SIG-M5 (cell line): ENCODE results near the gene PABPC5.

Source experiments
- DNase-seq: peaks from one replicate; lab custom pipeline; 2025; lab: John Stamatoyannopoulos, UW

Gene PABPC5

DNA sequence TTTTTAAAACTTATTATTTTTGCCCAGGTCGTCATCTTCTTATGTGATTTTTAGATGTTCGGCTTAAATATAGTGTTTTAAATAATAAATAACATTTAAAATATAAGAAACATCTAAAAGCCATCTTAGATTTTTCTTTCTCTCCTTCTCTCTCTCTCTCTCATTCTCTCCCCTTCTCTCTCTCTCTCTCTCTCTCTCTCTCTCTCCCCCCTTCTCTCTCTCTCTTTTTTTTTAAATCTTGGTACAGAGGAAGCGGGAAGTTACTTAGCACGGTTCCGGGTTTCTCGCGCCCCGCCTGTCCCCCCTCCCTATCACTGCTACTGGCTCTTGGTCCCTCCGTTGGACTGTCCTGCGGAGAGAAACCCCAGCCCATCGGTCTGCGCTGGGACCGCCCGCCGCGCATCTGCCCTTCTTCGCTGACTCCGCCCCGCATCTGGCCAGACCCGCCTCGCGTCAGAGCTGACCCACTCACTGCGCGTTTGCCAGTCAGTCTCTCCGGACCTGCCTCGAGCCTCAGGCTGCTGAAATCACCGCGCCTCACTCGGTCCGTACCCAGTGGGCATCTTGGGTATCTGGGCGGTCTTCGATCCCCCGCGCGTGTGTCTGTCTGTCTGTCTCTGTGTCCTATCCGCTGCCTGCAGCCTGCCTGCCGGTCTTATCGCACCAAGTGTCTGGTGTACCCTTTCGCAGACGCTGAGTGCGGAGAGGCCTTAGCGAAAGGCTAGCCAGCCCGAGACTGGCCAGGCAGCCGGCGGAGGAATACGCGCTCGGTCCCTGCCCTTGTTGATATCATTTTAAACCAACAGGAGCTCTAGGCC, at the start of gene PABPC5:
Gene PABPC5, plus strand, starts transcription at position 489 of the 818 bp plus-strand sequence. CDS start 739 bp downstream, outside the sequence.
- no peak for DNase-seq

DNA sequence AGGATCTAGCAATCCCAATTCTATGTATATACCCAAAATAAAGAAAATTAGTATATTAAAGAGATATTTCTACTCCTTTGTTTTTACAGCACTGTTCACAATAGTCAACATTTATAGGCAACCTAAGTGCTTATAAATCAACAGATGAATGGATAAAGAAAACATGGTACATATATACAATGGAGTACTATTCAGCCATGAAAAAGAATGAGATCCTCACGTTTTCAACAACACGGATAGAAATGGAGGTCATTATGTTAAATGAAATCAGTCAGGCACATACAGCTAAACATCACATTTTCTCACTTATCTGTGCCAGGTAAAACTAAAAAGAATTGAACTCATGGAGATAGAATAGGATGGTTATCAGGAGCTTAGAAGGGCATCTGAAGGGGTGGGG, 45.6 kb upstream of the PABPC5 start:
- DNase-seq = no peak

DNA sequence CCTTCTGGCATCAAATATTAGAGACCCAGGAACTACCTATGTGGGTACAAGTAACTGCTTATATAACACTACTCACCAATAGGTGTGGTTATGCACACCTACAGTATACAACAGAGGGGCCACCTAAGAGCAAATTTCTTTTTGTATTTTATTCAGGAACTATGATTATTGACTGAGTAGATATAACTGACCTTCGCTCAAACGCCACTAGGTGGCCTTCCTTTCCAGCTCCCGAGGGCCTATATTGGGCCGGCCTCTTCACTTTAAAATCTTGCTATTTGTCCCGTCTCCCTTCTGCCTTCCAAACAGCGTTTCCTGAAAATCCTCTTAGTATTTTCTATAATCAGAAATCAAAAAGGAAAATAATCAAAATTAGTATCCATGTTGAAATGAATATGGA, 19.9 kb upstream of the PABPC5 start:
- DNase-seq = no peak

DNA sequence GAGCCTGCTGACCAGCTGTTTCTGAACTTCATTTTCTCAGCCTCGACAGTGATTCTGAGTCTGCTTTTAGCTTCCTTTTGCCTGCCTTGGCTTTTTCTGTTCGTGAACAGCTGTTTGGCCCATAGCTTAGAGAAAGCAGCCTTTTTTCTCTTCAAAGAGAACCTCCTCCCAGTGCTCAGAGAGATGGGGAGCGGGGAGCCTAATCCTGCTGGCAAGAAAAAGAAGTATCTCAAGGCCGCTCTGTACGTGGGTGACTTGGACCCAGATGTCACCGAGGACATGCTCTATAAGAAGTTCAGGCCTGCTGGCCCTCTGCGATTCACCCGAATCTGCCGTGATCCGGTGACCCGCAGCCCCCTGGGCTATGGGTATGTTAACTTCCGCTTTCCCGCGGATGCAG, 756 bp downstream of the PABPC5 start:
- no peak for DNase-seq
